ENCODE measurements around the gene SKI. TPM values are rescaled to one million over a fixed set of nuclear protein-coding genes. Genes with fewer than 3 reads are reported as not detected.

Gene SKI
- total RNA-seq, 2 donors from 2014 or later, result 46.2 to 114 TPM

DNA sequence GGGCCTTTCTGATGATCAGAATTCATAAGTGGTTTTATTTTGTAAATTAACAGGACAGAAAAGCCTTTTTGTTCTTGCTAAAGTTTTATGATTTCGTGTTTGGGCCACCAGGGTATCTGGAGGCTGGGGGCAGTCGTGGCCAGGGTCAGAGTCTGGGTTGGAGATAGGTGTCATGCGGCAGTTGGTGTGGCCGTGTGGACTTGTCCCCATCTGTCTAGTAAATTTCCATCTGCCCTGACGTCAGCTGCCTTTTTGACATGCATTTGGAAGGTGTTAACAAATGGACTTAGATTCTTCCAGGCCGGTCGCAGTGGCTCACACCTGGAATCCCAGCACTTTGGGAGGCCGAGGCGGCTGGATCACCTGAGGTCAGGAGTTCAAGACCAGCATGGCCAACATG is 56.8 kb downstream of the SKI start:
- Histone ChIP-seq H3K4me3 (no peak overlapping the region), H3K9me3 (no peaks in the 10 kb centered on the region), H3K27me3 (replicated peaks; ENCODE audit: insufficient read depth) (no peaks in the 10 kb centered on the region), H3K27ac (no peak overlapping the region), H3K36me3 (no peaks in the 10 kb centered on the region), H3K4me1 (replicated peaks) (peaks cover 9% of the 10 kb centered on the region)
- no peak for DNase-seq (ENCODE audit: low spot score)
- intact Hi-C loops (cut with DNase I), result no loop called here
- TF ChIP-seq POLR2AphosphoS5 (IDR thresholded peaks at IDR 0.05) (no peak), POLR2A (IDR thresholded peaks at IDR 0.05) (no peak)
- TF ChIP-seq, protein P1, sequence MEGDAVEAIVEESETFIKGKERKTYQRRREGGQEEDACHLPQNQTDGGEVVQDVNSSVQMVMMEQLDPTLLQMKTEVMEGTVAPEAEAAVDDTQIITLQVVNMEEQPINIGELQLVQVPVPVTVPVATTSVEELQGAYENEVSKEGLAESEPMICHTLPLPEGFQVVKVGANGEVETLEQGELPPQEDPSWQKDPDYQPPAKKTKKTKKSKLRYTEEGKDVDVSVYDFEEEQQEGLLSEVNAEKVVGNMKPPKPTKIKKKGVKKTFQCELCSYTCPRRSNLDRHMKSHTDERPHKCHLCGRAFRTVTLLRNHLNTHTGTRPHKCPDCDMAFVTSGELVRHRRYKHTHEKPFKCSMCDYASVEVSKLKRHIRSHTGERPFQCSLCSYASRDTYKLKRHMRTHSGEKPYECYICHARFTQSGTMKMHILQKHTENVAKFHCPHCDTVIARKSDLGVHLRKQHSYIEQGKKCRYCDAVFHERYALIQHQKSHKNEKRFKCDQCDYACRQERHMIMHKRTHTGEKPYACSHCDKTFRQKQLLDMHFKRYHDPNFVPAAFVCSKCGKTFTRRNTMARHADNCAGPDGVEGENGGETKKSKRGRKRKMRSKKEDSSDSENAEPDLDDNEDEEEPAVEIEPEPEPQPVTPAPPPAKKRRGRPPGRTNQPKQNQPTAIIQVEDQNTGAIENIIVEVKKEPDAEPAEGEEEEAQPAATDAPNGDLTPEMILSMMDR (IDR thresholded peaks at IDR 0.05), result no peak
- 89% methylated on average over 9 of the region's 9 CpGs for WGBS

DNA sequence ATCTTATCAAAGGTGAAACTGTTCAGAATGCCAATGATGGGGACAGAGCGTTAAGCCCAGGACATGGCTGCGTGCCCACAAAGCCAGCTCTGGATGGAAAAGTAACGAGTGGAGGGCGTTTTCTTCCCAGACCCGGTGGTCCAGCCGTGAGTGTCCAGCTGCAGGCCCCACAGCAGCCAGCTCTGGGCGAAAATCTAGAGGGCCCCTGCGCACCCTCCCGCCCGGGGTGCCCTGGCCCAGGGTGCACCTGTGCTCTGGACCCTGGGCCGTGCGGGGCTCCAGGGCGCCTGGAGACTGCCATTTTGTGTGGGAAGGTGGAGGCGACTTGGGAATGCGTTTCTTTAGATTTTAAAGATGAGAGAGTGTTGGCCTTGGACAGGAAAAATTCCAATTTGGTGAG is 58.8 kb downstream of the SKI start:
- Histone ChIP-seq H3K27ac (no peak overlapping the region), H3K4me3 (no peak overlapping the region), H3K4me1 (replicated peaks) (peaks cover 25% of the 10 kb centered on the region), H3K36me3 (no peaks in the 10 kb centered on the region), H3K9me3 (no peaks in the 10 kb centered on the region), H3K27me3 (replicated peaks; ENCODE audit: insufficient read depth) (no peaks in the 10 kb centered on the region)
- TF ChIP-seq, protein P1 (IDR thresholded peaks at IDR 0.05), result no peak
- no peak for TF ChIP-seq POLR2AphosphoS5 (IDR thresholded peaks at IDR 0.05)
- TF ChIP-seq POLR2A (IDR thresholded peaks at IDR 0.05), result no peak
- intact Hi-C loops (cut with DNase I), result no loop called here
- no peak for DNase-seq (ENCODE audit: low spot score)
- 88% methylated on average over 15 of the region's 15 CpGs for WGBS

DNA sequence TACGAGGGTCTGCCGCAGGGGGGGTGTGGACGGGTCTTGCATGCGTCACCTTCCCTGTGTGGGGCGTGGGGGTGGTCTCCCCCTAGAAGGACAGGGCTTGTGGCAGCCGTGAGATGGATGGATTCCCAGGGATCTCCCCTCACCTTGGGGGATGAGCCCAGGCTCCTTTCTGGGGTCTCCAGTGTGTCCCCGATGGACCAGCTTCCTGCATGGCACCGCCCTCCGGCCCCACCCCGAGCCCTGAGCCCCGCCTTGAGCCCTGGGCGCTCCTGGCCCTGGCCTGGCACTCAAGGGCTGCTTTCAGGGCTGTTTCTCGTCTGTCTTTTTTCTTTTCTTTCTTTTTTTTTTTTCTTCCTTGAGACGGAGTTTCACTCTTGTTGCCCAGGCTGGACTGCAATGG is 59.5 kb downstream of the SKI start:
- Histone ChIP-seq H3K27me3 (replicated peaks; ENCODE audit: insufficient read depth) (no peaks in the 10 kb centered on the region), H3K4me1 (replicated peaks) (peaks cover 33% of the 10 kb centered on the region), H3K36me3 (no peaks in the 10 kb centered on the region), H3K4me3 (no peak overlapping the region), H3K9me3 (no peaks in the 10 kb centered on the region), H3K27ac (no peak overlapping the region)
- DNase-seq (ENCODE audit: low spot score), result no peak
- TF ChIP-seq POLR2AphosphoS5 (IDR thresholded peaks at IDR 0.05) (no peak), POLR2A (IDR thresholded peaks at IDR 0.05) (no peak)
- TF ChIP-seq, protein P1 (IDR thresholded peaks at IDR 0.05), result no peak
- 94% methylated on average over 14 of the region's 14 CpGs for WGBS
- intact Hi-C loops (cut with DNase I), result no loop called here

DNA sequence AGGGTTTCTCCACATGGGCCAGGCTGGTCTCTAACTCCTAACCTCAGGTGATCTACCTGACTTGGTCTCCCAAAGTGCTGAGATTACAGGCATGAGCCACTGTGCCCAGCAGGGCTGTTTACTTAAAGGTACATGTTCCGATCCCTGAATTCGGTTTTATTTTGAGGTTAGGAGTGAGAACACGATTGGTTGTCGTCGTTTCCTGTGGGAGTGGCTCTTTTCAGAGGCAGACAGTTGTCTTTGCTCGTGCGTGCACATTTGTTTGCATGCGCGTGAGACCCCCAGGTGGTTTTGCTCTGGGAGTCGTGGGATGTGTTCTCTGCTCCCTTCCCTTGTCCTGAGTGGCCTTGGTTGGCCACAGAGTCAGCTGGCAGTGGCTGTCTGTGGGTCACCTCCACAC is 60.2 kb downstream of the SKI start:
- peaks cover 37% of the 10 kb centered on the region for H3K4me1 ChIP-seq (replicated peaks)
- WGBS, result 76% methylated on average over 10 of the region's 10 CpGs
- TF ChIP-seq, protein P1 (IDR thresholded peaks at IDR 0.05), result no peak
- TF ChIP-seq POLR2AphosphoS5 (IDR thresholded peaks at IDR 0.05) (no peak), POLR2A (IDR thresholded peaks at IDR 0.05) (no peak)
- no peak overlapping the region for H3K4me3 ChIP-seq
- no peak for DNase-seq (ENCODE audit: low spot score)
- no peaks in the 10 kb centered on the region for H3K9me3 ChIP-seq
- intact Hi-C loops (cut with DNase I), result no loop called here
- H3K27me3 ChIP-seq (replicated peaks; ENCODE audit: insufficient read depth), result no peaks in the 10 kb centered on the region
- no peak overlapping the region for H3K27ac ChIP-seq
- no peaks in the 10 kb centered on the region for H3K36me3 ChIP-seq

DNA sequence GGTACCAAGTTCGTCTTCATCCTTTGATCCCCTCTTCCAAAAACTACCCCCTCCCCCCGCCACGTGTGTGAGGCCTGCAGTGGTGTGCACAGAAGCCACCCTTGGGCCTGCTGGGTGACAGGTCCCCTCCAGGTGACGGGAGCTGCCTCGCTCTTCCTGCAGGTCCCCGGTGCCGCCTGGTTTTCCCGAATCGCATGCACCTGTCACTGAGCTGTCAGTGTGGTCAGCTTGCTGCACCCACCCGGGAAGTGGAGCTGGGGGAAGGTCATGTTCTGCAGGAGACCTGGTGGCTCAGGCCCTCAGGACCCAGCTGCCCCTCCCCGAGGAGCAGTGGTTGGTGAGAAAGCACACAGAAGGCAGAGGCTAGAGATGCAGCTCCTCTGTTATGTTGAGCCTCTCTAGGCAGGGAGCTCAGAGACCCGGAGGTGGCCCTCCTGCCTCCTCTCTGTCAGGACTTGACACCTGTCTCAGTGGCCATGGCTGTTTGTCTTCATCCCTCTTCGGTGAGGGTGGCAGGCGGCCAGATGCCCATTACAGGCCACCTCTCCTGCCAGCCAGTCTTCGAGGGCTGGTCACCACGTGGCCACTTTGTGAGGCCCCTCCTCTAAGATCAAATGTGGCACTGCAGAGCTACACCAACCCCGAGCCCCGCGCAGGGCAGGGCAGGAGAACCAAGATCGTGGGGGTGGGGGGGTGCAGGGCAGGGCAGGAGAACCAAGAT is 60.9 kb downstream of the SKI start:
- H3K27me3 ChIP-seq (replicated peaks; ENCODE audit: insufficient read depth), result no peaks in the 10 kb centered on the region
- TF ChIP-seq POLR2A (IDR thresholded peaks at IDR 0.05), result no peak
- TF ChIP-seq, protein P1 (IDR thresholded peaks at IDR 0.05), result no peak
- TF ChIP-seq POLR2AphosphoS5 (IDR thresholded peaks at IDR 0.05), result no peak
- no peak overlapping the region for H3K27ac ChIP-seq
- H3K4me1 ChIP-seq (replicated peaks), result peaks cover 37% of the 10 kb centered on the region
- no peak overlapping the region for H3K4me3 ChIP-seq
- intact Hi-C loops (cut with DNase I), result no loop called here
- no peaks in the 10 kb centered on the region for H3K36me3 ChIP-seq
- 68% methylated on average over 20 of the region's 20 CpGs for WGBS
- DNase-seq (ENCODE audit: low spot score), result no peak
- H3K9me3 ChIP-seq, result no peaks in the 10 kb centered on the region

All from prostate gland (tissue), 2 donors.